ENCODE results near the gene ATP6V1C2. TPM values are rescaled to one million over a fixed set of nuclear protein-coding genes. Genes with fewer than 3 reads are reported as not detected.

The ATP6V1C2 gene
- total RNA-seq, 1 donor from 2014 or later = 1.1 TPM

GRCh38 chr2:10733566-10733925 is 12.1 kb downstream of the ATP6V1C2 start:
- peaks cover 17% of the 10 kb centered on the region for H3K27me3 Mint-ChIP-seq
- no peak for DNase-seq (ENCODE audit: extremely low spot score, unreplicated experiment)
- no peaks in the 10 kb centered on the region for H3K9me3 Mint-ChIP-seq
- H3K36me3 Mint-ChIP-seq = no peaks in the 10 kb centered on the region
- no peak overlapping the region for H3K27ac Mint-ChIP-seq
- H3K4me1 Mint-ChIP-seq (ENCODE audit: unreplicated experiment) = peaks cover 4% of the 10 kb centered on the region
- TF ChIP-seq CTCF (conservative IDR thresholded peaks at IDR 0.05) = no peak
- H3K4me3 Mint-ChIP-seq = no peak overlapping the region

DNA sequence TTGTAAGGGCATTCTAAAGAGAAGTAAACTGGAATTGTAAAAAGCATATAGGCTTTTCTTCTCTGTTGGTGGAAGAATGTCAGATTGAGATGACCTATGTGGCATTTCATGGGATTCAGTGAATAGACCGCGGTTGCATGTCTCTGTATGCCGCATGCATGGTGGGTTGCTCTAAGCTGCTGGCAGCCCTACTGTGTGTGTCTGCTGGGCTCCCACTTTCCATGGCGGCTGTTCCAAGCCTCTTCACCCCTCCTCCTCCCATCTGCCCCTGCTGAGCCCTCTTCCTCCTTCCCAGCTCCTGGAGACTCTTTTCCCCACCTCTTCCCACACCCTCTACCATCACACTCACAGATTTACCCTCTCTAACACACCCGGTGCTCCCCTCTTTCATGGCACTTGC is 12.6 kb downstream of the ATP6V1C2 start:
- Mint-ChIP-seq H3K27ac (no peak overlapping the region), H3K4me3 (no peak overlapping the region), H3K9me3 (no peaks in the 10 kb centered on the region), H3K36me3 (no peaks in the 10 kb centered on the region), H3K27me3 (peaks cover 17% of the 10 kb centered on the region), H3K4me1 (ENCODE audit: unreplicated experiment) (peaks cover 4% of the 10 kb centered on the region)
- TF ChIP-seq CTCF (conservative IDR thresholded peaks at IDR 0.05) = no peak
- no peak for DNase-seq (ENCODE audit: extremely low spot score, unreplicated experiment)

GRCh38 chr2:10738192-10738591 is 16.8 kb downstream of the ATP6V1C2 start:
- H3K9me3 Mint-ChIP-seq = no peaks in the 10 kb centered on the region
- no peaks in the 10 kb centered on the region for H3K36me3 Mint-ChIP-seq
- DNase-seq (ENCODE audit: extremely low spot score, unreplicated experiment) = no peak
- no peak overlapping the region for H3K4me3 Mint-ChIP-seq
- peaks cover 13% of the 10 kb centered on the region for H3K27me3 Mint-ChIP-seq
- H3K27ac Mint-ChIP-seq = no peak overlapping the region
- H3K4me1 Mint-ChIP-seq (ENCODE audit: unreplicated experiment) = peaks cover 4% of the 10 kb centered on the region
- TF ChIP-seq CTCF (conservative IDR thresholded peaks at IDR 0.05) = no peak

GRCh38 chr2:10740226-10740625 is 18.8 kb downstream of the ATP6V1C2 start:
- Mint-ChIP-seq H3K4me3 (no peak overlapping the region), H3K27me3 (peaks cover 4% of the 10 kb centered on the region), H3K27ac (no peak overlapping the region), H3K4me1 (ENCODE audit: unreplicated experiment) (no peaks in the 10 kb centered on the region), H3K36me3 (no peaks in the 10 kb centered on the region), H3K9me3 (no peaks in the 10 kb centered on the region)
- no peak for DNase-seq (ENCODE audit: extremely low spot score, unreplicated experiment)
- no peak for TF ChIP-seq CTCF (conservative IDR thresholded peaks at IDR 0.05)

DNA sequence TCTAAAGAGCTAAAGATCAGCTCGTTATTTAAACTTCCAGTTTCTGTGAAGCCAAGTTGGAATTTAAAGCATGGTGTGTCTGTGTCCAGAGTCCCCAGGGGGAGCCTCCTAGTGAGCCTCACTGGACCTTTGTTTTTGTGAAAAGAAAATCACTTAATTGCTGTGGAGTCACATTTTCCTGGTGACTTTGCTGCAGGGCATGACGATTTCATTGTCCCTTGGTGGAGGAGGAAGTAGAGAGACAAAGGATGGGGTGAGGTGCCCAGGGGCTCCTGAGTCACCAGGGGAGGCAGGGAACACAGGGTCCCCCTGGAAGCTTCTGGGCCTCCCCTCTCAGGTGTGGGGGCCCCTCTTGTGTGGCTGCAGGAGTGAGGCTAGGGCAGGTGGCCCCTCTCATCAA is 19.7 kb downstream of the ATP6V1C2 start:
- Mint-ChIP-seq H3K27ac (no peak overlapping the region), H3K9me3 (no peaks in the 10 kb centered on the region), H3K4me1 (ENCODE audit: unreplicated experiment) (no peaks in the 10 kb centered on the region), H3K4me3 (no peak overlapping the region), H3K36me3 (no peaks in the 10 kb centered on the region), H3K27me3 (peaks cover 2% of the 10 kb centered on the region)
- no peak for DNase-seq (ENCODE audit: extremely low spot score, unreplicated experiment)
- TF ChIP-seq CTCF (conservative IDR thresholded peaks at IDR 0.05) = no peak

GRCh38 chr2:10742666-10743065 is 21.2 kb downstream of the ATP6V1C2 start:
- no peaks in the 10 kb centered on the region for H3K36me3 Mint-ChIP-seq
- no peaks in the 10 kb centered on the region for H3K27me3 Mint-ChIP-seq
- H3K27ac Mint-ChIP-seq = no peak overlapping the region
- H3K4me1 Mint-ChIP-seq (ENCODE audit: unreplicated experiment) = no peaks in the 10 kb centered on the region
- H3K4me3 Mint-ChIP-seq = no peak overlapping the region
- TF ChIP-seq CTCF (conservative IDR thresholded peaks at IDR 0.05) = no peak
- no peaks in the 10 kb centered on the region for H3K9me3 Mint-ChIP-seq
- DNase-seq (ENCODE audit: extremely low spot score, unreplicated experiment) = no peak

All from type B pancreatic cell (in vitro differentiated cells).